Vagina (tissue), 2 donors: ENCODE data around the gene ST7.

ENCODE experiments used
- POLR2AphosphoS5 ChIP-seq, 2 donors: sonication (generic); formaldehyde crosslinking; IDR thresholded peaks; one replicate each; pipeline ENCODE4 v1.9.0; 2017; ENCODE audit warnings: antibody characterized with exemption in 2 of 2, mild to moderate bottlenecking in 2 of 2, low read depth in 1 of 2; ENCODE audit not compliant: insufficient read depth in 1 of 2
- TF ChIP-seq, protein P1 (sequence below), 3 experiments: fragments of 450-650 bp in 2 of 3; fragments of 200-600 bp in 1 of 3; sonication (generic) in 1 of 3; IDR thresholded peaks; one replicate each; pipeline ENCODE4 v1.5.1; 2017 to 2019; ENCODE audit warnings: antibody characterized with exemption in 3 of 3, mild to moderate bottlenecking in 2 of 3, moderate library complexity in 2 of 3

DNA sequence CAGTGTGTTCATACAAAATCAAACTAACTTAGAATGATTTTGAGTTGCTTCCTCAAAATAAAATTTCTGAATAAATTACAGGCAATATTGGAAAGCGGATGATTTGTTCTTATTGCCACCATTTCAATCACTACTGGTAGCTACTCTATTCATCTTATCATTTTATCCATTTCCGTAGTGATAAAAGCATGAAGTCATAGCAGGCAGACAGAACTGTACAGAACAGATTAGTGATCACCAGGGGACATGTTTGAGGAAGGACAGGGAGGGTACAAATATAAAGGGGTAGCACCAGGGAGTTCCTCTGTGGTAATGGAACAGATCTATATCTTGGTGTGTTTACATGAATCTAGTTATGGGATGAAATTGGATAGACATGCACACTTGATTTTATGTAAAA is 231.1 kb downstream of the ST7 start:
- TF ChIP-seq, protein P1, sequence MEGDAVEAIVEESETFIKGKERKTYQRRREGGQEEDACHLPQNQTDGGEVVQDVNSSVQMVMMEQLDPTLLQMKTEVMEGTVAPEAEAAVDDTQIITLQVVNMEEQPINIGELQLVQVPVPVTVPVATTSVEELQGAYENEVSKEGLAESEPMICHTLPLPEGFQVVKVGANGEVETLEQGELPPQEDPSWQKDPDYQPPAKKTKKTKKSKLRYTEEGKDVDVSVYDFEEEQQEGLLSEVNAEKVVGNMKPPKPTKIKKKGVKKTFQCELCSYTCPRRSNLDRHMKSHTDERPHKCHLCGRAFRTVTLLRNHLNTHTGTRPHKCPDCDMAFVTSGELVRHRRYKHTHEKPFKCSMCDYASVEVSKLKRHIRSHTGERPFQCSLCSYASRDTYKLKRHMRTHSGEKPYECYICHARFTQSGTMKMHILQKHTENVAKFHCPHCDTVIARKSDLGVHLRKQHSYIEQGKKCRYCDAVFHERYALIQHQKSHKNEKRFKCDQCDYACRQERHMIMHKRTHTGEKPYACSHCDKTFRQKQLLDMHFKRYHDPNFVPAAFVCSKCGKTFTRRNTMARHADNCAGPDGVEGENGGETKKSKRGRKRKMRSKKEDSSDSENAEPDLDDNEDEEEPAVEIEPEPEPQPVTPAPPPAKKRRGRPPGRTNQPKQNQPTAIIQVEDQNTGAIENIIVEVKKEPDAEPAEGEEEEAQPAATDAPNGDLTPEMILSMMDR (IDR thresholded peaks at IDR 0.05): no peak
- no peak for TF ChIP-seq POLR2AphosphoS5 (IDR thresholded peaks at IDR 0.05; ENCODE audit: insufficient read depth in 1 of 2, low read depth in 1 of 2)
